ENCODE data around the gene DQX1.

DQX1 gene

DNA sequence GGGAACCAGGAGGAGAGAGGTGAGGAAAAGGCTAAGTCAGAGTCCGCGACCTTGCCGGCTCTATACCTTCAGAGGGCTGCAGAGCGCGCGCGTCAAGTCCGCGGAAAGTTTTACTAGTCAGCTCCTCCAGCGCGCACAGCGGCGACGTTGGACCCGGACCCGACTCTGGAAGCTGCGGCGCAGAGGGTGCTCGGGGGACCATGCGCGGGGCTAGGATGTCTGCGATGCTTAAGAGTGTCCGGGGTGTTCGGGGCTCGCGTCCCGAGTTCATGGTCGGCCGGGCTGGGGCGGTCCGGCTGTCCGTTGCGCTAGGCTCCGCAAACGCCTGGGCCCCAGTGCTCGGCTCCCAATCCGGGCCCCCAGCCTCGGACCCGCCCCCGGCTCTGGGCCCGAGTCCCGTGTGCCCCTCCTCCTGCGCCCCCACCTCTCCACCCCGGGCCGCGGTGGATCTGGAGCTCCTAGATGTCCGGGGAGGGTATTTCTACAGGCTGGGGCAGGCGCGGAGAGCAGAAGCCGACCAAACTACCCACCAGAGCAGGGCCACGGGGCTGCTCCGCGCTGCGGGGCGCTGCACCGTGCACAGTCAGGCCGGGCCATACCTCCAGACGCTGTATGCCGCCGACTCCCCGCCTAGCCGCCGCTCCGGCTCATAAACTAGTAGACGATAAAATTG is 26.6 kb downstream of the DQX1 start, which contains the start of gene LBX2:
Gene LBX2 (minus strand): TSS at position 337 of the 673 bp plus-strand sequence. CDS start 66 bp downstream, at position 271.
- H3K36me3 ChIP-seq (ENCODE audit: control insufficient read depth, insufficient read depth, low read length), result no peaks in the 10 kb centered on the region
- H3K9me3 ChIP-seq (ENCODE audit: control insufficient read depth, low read length), result no peaks in the 10 kb centered on the region
- H3K9ac ChIP-seq, result no peak within 1 kb of the TSS
- H3K27me3 ChIP-seq (ENCODE audit: control insufficient read depth, insufficient read depth, low read length), result no peaks in the 10 kb centered on the region
- no peak within 1 kb of the TSS for H3K27ac ChIP-seq
- H3K4me1 ChIP-seq, result peaks cover 10% of the 10 kb centered on the region
- H3K79me2 ChIP-seq, result no peaks in the 10 kb centered on the region
- H2AFZ ChIP-seq, result peak within 1 kb of the TSS; percentile 35
- H3K4me2 ChIP-seq (ENCODE audit: low read length), result peak within 1 kb of the TSS; percentile 36
- H3K4me3 ChIP-seq (ENCODE audit: low read depth, low read length), result no peak within 1 kb of the TSS
- TF ChIP-seq, protein P1, sequence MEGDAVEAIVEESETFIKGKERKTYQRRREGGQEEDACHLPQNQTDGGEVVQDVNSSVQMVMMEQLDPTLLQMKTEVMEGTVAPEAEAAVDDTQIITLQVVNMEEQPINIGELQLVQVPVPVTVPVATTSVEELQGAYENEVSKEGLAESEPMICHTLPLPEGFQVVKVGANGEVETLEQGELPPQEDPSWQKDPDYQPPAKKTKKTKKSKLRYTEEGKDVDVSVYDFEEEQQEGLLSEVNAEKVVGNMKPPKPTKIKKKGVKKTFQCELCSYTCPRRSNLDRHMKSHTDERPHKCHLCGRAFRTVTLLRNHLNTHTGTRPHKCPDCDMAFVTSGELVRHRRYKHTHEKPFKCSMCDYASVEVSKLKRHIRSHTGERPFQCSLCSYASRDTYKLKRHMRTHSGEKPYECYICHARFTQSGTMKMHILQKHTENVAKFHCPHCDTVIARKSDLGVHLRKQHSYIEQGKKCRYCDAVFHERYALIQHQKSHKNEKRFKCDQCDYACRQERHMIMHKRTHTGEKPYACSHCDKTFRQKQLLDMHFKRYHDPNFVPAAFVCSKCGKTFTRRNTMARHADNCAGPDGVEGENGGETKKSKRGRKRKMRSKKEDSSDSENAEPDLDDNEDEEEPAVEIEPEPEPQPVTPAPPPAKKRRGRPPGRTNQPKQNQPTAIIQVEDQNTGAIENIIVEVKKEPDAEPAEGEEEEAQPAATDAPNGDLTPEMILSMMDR (IDR thresholded peaks at IDR 0.05), result no peak

DNA sequence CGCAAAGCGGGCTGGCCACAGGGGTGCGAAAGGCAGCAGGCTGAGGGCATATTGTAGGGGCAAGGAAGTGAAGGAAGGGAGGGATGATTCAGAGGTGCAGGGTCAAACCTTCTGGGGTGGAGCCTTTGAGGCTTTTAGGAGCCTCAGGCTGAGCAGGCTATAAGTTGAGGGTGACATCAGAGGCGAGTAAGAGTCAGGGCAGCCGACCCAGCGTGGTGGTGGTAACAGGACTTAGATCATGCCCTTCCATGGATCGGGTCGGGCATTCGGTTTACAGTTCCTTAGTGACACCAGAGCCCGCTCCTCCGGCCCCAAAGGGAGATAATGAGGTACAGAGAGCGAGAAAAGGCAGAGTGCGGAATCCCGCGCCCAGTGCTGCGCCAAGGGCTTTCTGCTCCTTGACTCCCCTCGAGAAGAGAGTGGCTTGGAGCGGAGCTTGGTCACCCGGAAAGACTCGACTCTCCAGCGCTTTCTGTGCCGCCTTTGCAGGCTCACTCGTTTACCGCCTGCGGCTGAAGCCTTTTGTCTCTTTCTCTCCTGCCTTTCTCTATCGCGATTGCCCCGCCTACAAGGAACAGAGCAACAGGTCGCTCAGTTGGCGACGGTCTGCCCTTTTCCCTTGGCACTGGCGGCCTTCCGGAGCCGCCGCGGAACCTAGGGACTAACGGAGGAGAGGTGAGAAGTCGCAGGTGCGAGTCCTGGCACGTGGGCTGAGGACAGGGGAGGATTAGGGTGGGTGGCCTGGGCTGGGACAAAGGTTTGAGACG is 27.3 kb downstream of the DQX1 start:
- no peaks in the 10 kb centered on the region for H3K36me3 ChIP-seq (ENCODE audit: control insufficient read depth, insufficient read depth, low read length)
- no peak overlapping the region for H3K9ac ChIP-seq
- peak overlapping the region; percentile 36 for H3K4me2 ChIP-seq (ENCODE audit: low read length)
- no peak overlapping the region for H3K27ac ChIP-seq
- TF ChIP-seq, protein P1 (IDR thresholded peaks at IDR 0.05), result no peak
- peaks cover 10% of the 10 kb centered on the region for H3K4me1 ChIP-seq
- no peaks in the 10 kb centered on the region for H3K9me3 ChIP-seq (ENCODE audit: control insufficient read depth, low read length)
- no peak overlapping the region for H2AFZ ChIP-seq
- H3K4me3 ChIP-seq (ENCODE audit: low read depth, low read length), result no peak overlapping the region
- no peaks in the 10 kb centered on the region for H3K79me2 ChIP-seq
- no peaks in the 10 kb centered on the region for H3K27me3 ChIP-seq (ENCODE audit: control insufficient read depth, insufficient read depth, low read length)

DNA sequence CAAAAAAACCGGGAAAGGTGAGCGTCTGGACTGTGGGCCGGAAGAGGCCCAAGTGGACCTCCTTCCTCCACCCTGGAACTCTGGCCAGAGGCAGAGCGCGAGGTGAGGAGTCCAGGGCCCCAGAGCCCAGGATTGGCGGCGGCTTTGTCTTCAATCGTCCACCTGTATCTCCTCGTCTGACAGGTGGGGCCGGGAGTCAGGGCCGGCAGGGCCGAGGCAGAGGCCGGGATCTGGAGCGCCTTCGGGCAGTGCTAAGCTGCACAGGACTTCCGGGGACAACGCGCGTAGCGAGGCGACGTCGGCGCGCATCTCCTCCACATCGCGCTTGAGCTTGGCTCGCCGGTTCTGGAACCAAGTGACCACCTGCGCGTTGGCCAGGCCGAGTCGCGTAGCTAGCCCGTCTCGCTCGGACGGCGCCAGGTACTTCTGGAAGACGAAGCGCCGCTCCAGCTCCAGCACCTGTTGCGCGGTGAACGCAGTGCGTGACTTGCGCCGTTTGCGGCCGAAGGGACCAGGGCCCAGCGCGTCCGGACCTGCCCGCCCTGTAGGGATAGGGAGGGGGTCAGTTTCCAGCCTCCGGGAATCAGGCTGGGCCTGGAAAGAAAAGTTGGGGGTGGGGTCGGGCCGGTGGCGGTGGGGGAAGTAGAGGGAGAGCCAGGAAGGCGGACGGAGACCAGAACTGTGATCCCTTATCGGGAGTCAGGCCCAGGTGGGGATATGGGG is 28.1 kb downstream of the DQX1 start:
- Histone ChIP-seq H3K27me3 (ENCODE audit: control insufficient read depth, insufficient read depth, low read length) (no peaks in the 10 kb centered on the region), H3K27ac (no peak overlapping the region)
- TF ChIP-seq, protein P1 (IDR thresholded peaks at IDR 0.05), result no peak

GRCh38 chr2:74496997-74497776 is 28.8 kb downstream of the DQX1 start:
- H3K4me2 ChIP-seq (ENCODE audit: low read length), result no peak overlapping the region
- H3K4me1 ChIP-seq, result peaks cover 10% of the 10 kb centered on the region
- H3K36me3 ChIP-seq (ENCODE audit: control insufficient read depth, insufficient read depth, low read length), result no peaks in the 10 kb centered on the region
- H3K79me2 ChIP-seq, result no peaks in the 10 kb centered on the region
- no peak overlapping the region for H3K27ac ChIP-seq
- no peak overlapping the region for H3K9ac ChIP-seq
- no peaks in the 10 kb centered on the region for H3K9me3 ChIP-seq (ENCODE audit: control insufficient read depth, low read length)
- H2AFZ ChIP-seq, result no peak overlapping the region
- no peak overlapping the region for H3K4me3 ChIP-seq (ENCODE audit: low read depth, low read length)
- no peaks in the 10 kb centered on the region for H3K27me3 ChIP-seq (ENCODE audit: control insufficient read depth, insufficient read depth, low read length)
- TF ChIP-seq, protein P1 (IDR thresholded peaks at IDR 0.05), result no peak

More for the DNA sequence above, 28.1 kb downstream of the DQX1 start:
- no peaks in the 10 kb centered on the region for H3K79me2 ChIP-seq
- no peaks in the 10 kb centered on the region for H3K9me3 ChIP-seq (ENCODE audit: control insufficient read depth, low read length)
- H2AFZ ChIP-seq, result no peak overlapping the region
- H3K9ac ChIP-seq, result no peak overlapping the region
- H3K4me3 ChIP-seq (ENCODE audit: low read depth, low read length), result no peak overlapping the region
- H3K4me1 ChIP-seq, result peaks cover 10% of the 10 kb centered on the region
- H3K4me2 ChIP-seq (ENCODE audit: low read length), result peak overlapping the region; percentile 7
- no peaks in the 10 kb centered on the region for H3K36me3 ChIP-seq (ENCODE audit: control insufficient read depth, insufficient read depth, low read length)

Measured in parathyroid adenoma (tissue), 2 donors.